K562 (cell line): ENCODE results near the gene YWHAB. TPM values are rescaled to one million over a fixed set of nuclear protein-coding genes. Genes with fewer than 3 reads are reported as not detected.

Experiments used
- ATAC-seq: fragments of 200-7000 bp; cut with Tn5 transposase; 3 replicates; pipeline ENCODE4 v1.9.1; 2020; ENCODE audit warnings: moderate library complexity
- BruUV-seq: library from RNA; stranded (reverse); fragments of 400-500 nt; replicated peaks from 2 replicates; lab custom pipeline; 2021; lab: Mats Ljungman, UMichigan
- CTCF ChIA-PET: fragments of 300-600 bp; formaldehyde crosslinking; extraction: SDS; loops from one replicate; lab custom pipeline; 2021; ENCODE audit warnings: low intra/inter-chr PET ratio; lab: Yijun Ruan, JAX
- POLR2A ChIA-PET: fragments of 300-600, 350-650 bp; sonication (Branson Sonifier 250); formaldehyde crosslinking; extraction: SDS; loops from one replicate; lab custom pipeline; 2021; ENCODE audit warnings: antibody characterized with exemption, inconsistent platforms; lab: Yijun Ruan, JAX
- DNase-seq, 4 experiments: peaks; one replicate each; pipeline versions ENCODE4 v3.0.0 to v3.0.0-alpha.2; 2011 to 2018; ENCODE audit warnings: low spot score in 3 of 4, mixed read lengths in 3 of 4; ENCODE audit errors: extremely low read depth in 1 of 4
- FAIRE-seq: peaks from 2 replicates; lab custom pipeline; 2011; peaks lifted over from hg19 to GRCh38; lab: Jason Lieb, UNC
- H2AFZ ChIP-seq: 2 replicates; pipeline ENCODE4 v1.6.0; 2011; ENCODE audit warnings: low read depth, low read length, control low read depth, inconsistent platforms
- H3K27ac ChIP-seq: fragments of 200-600 bp; 3 replicates; pipeline ENCODE4 v1.8.0; 2011; ENCODE audit warnings: low read depth, mild to moderate bottlenecking, control low read depth, inconsistent platforms, low read length, moderate library complexity, mixed read lengths; ENCODE audit errors: extremely low read depth
- H3K27me3 ChIP-seq, 2 experiments: fragments of 300-600 bp in 1 of 2; 2 replicates in 1 of 2; 3 replicates in 1 of 2; pipeline versions ENCODE4 v1.6.0 to v1.8.0; 2011; ENCODE audit warnings: inconsistent platforms in 2 of 2, low read length in 2 of 2, mild to moderate bottlenecking in 1 of 2, mixed read lengths in 1 of 2, moderate library complexity in 1 of 2; ENCODE audit not compliant: control insufficient read depth in 2 of 2, insufficient read depth in 2 of 2
- H3K36me3 ChIP-seq: fragments of 300-600 bp; 3 replicates; pipeline ENCODE4 v1.8.0; 2011; ENCODE audit warnings: mild to moderate bottlenecking, low read length, inconsistent platforms; ENCODE audit not compliant: control insufficient read depth, insufficient read depth
- H3K4me1 ChIP-seq, 2 experiments: fragments of 200-600 bp in 1 of 2; replicated peaks in 1 of 2; 2 replicates in 1 of 2; 3 replicates in 1 of 2; pipeline versions ENCODE4 v1.5.1 to v1.8.0; 2011; ENCODE audit warnings: inconsistent platforms in 2 of 2, low read length in 2 of 2, mild to moderate bottlenecking in 1 of 2, mixed read lengths in 1 of 2, moderate library complexity in 1 of 2; ENCODE audit not compliant: control insufficient read depth in 2 of 2, insufficient read depth in 2 of 2
- H3K4me2 ChIP-seq: 2 replicates; pipeline ENCODE4 v1.6.1; 2011; ENCODE audit warnings: low read length, control low read depth, inconsistent platforms, mixed read lengths; ENCODE audit not compliant: insufficient read depth
- H3K4me3 ChIP-seq: fragments of 200-600 bp; sonication (generic), shearing (Covaris generic); 2 replicates; pipeline ENCODE4 v1.5.1; 2016; ENCODE audit warnings: control low read depth, inconsistent platforms
- H3K79me2 ChIP-seq: fragments of 200-600 bp; 3 replicates; pipeline ENCODE4 v1.8.0; 2011; ENCODE audit warnings: low read length, inconsistent platforms; ENCODE audit not compliant: control insufficient read depth, insufficient read depth
- H3K9ac ChIP-seq, 2 experiments: 2 replicates each; pipeline versions ENCODE4 v1.6.0 to v1.6.1; 2011; ENCODE audit warnings: low read depth in 2 of 2, low read length in 2 of 2, control low read depth in 1 of 2, inconsistent platforms in 1 of 2, mild to moderate bottlenecking in 1 of 2, mixed read lengths in 1 of 2; ENCODE audit not compliant: insufficient read depth in 1 of 2
- H3K9me1 ChIP-seq: one replicate; pipeline ENCODE4 v1.6.0; 2011; ENCODE audit warnings: inconsistent platforms, mild to moderate bottlenecking, low read length, moderate library complexity; ENCODE audit not compliant: control insufficient read depth, insufficient read depth
- H3K9me3 ChIP-seq: replicated peaks from 2 replicates; pipeline ENCODE4 v1.5.1; 2011; ENCODE audit warnings: low read depth, low read length, inconsistent platforms; ENCODE audit not compliant: control insufficient read depth, insufficient read depth
- H4K20me1 ChIP-seq: replicated peaks from 2 replicates; pipeline ENCODE4 v1.6.1; 2011; ENCODE audit warnings: low read length, inconsistent platforms, mixed read lengths; ENCODE audit not compliant: control insufficient read depth, insufficient read depth
- HNRNPUL1 ChIP-seq: fragments of 200-400 bp; formaldehyde crosslinking; IDR thresholded peaks from 2 replicates; pipeline ENCODE4 v1.6.1; 2017; ENCODE audit warnings: low read length
- KDM1A ChIP-seq, 2 experiments: fragments of 450-650 bp; IDR thresholded peaks; 2 replicates each; pipeline ENCODE4 v1.6.1; 2016; ENCODE audit warnings: mild to moderate bottlenecking in 2 of 2
- NCOR1 ChIP-seq: fragments of 450-650 bp; IDR thresholded peaks from 2 replicates; pipeline ENCODE4 v1.6.1; 2016; ENCODE audit warnings: mild to moderate bottlenecking, moderate library complexity
- ZBED1 ChIP-seq: IDR thresholded peaks from 2 replicates; pipeline ENCODE4 v1.6.1; 2014
- ZMIZ1 ChIP-seq, 2 experiments: fragments of 150-350 bp in 1 of 2; IDR thresholded peaks; 2 replicates each; pipeline ENCODE4 v1.6.1; 2012 to 2016; ENCODE audit warnings: low read depth in 2 of 2, low read length in 2 of 2, mild to moderate bottlenecking in 1 of 2, moderate library complexity in 1 of 2
- WGBS: fragments of 100-300 bp; shearing (Covaris generic); methylation state at CpG from one replicate; pipeline ENCODE4 v1.1.6; 2016; ENCODE audit warnings: low coverage, mixed read lengths; ENCODE audit not compliant: insufficient coverage; ENCODE audit errors: missing lambda C conversion rate; 5-methylcytosine and 5-hydroxymethylcytosine counted together
- in situ Hi-C: fragments of 300-500 bp; cut with MboI; formaldehyde crosslinking; loops from 4 replicates; pipeline ENCODE4 v1.15.0; 2018; ENCODE audit warnings: inconsistent platforms, mixed read lengths
- intact Hi-C: fragments of 100-400 bp; cut with micrococcal nuclease; formaldehyde crosslinking; loops from 2 replicates; pipeline ENCODE4 v1.14.2; 2022
- polyA plus RNA-seq, 8 experiments: library from polyadenylated mRNA; depleted of rRNA in 4 of 8; stranded (reverse) in 5 of 8; unstranded in 3 of 8; fragments of >200 nt; fragmentation: Nextera tagmentation in 2 of 8; fragmentation: Illumina TruSeq in 1 of 8; extraction: Ambion mirVana in 2 of 8; extraction: Trizol in 1 of 8; gene quantifications; 2 replicates each; pipeline versions ENCODE4 v1.2.1 to v1.2.3, GENCODE V29; 2011 to 2014; ENCODE audit warnings: inconsistent platforms in 1 of 8, missing spikeins in 1 of 8
- total RNA-seq, 7 experiments: library from RNA; depleted of rRNA in 6 of 7; stranded (reverse); fragments of >200 nt in 6 of 7; fragmentation: Illumina TruSeq in 2 of 7; extraction: Trizol in 2 of 7; gene quantifications; 2 replicates each; pipeline versions ENCODE4 v1.2.1 to v1.2.3, GENCODE V29; 2011 to 2021; ENCODE audit warnings: low replicate concordance in 1 of 7

The YWHAB gene
- total and polyA plus RNA-seq, 9 of the 15 experiments (the other 6 are each of a cell fraction or from before 2014, with no cell fraction given), result 60.6 to 185 (median 96.1) TPM

GRCh38 chr20:44950368-44950767 is 64.9 kb downstream of the YWHAB start:
- no peak for ATAC-seq
- CTCF ChIA-PET, result interaction anchor here (0.7 kb wide), 1 partner anchor 16 kb away, joined by 4 read pairs; the partner anchor contains the start of gene STK4
- Histone ChIP-seq H3K9me3 (no peaks in the 10 kb centered on the region), H3K4me2 (no peak overlapping the region), H3K4me1 (no peaks in the 10 kb centered on the region), H3K4me3 (no peak overlapping the region), H3K79me2 (peaks cover under 1% of the 10 kb centered on the region; the same call in 1 of the 3 replicates), H3K36me3 (peaks cover 99% of the 10 kb centered on the region), H3K9ac (no peak overlapping the region), H3K9me1 (no peaks in the 10 kb centered on the region), H4K20me1 (no peaks in the 10 kb centered on the region), H3K27me3 (no peaks in the 10 kb centered on the region), H2AFZ (no peak overlapping the region), H3K27ac (no peak overlapping the region)
- POLR2A ChIA-PET, result interaction anchor here (0.6 to 4.5 kb wide), 8 partner anchors 8 to 28 kb away, joined by 3 to 36 read pairs (median 6); partner anchors contain the start of gene STK4
- no TSS peak for BruUV-seq
- FAIRE-seq, result no peak
- in situ Hi-C loops (no loop called here), intact Hi-C loops (no loop called here)
- no peak for DNase-seq
- TF ChIP-seq HNRNPUL1 (no peak), KDM1A (IDR thresholded peaks at IDR 0.05) (peak; percentile 55 to 58; a peak in 2 of 4 replicates), ZMIZ1 (IDR thresholded peaks at IDR 0.05; ENCODE audit: low read depth in 2 of 2, low read length in 2 of 2) (no peak), ZBED1 (no peak), NCOR1 (no peak)
- 73% methylated on average over 1 of the region's 1 CpG for WGBS
